ENCODE results near the gene MYH9.
A peak's percentile ranks its signal among the peaks of the same experiment; 100 is the strongest.

MYH9 gene

GRCh38 chr22:36329254-36330078 lies 58.3 kb downstream of the MYH9 start:
- DNase-seq = no peak

- DNase-seq = peak in 1 of 2 donors; percentile 23
Observed at GRCh38 chr22:36328635-36329253, 59.0 kb downstream of the MYH9 start.

DNA sequence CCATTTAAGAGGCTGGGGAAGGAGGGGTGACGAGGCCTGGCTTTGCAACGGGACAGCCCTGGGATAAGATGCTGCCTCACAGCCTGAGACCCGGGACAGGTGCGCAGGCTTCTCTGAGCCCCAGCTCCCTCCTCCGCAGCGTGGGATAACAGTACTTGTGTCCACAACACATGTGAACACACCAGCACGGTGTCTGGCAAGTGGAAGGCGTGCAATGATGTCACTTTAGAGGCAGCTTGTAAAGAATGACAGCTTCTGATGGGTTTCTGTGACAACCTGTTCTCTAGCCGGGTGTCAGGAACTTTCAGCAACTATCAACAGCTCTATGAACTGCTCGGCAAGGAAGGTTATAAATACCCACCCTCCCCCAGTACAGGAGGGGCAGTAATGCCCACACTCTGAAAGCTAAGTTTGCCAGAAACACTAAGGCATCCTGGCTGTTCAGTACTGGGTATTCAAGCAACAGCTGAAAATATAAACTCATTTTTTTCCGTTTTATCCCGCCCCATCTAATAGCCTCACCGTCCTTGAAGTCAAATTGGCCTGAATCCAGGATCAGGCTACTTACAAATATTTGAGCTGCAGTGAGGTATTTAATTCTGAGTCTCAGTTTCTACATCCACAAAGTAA lies 59.7 kb downstream of the MYH9 start:
- DNase-seq = no peak

DNA sequence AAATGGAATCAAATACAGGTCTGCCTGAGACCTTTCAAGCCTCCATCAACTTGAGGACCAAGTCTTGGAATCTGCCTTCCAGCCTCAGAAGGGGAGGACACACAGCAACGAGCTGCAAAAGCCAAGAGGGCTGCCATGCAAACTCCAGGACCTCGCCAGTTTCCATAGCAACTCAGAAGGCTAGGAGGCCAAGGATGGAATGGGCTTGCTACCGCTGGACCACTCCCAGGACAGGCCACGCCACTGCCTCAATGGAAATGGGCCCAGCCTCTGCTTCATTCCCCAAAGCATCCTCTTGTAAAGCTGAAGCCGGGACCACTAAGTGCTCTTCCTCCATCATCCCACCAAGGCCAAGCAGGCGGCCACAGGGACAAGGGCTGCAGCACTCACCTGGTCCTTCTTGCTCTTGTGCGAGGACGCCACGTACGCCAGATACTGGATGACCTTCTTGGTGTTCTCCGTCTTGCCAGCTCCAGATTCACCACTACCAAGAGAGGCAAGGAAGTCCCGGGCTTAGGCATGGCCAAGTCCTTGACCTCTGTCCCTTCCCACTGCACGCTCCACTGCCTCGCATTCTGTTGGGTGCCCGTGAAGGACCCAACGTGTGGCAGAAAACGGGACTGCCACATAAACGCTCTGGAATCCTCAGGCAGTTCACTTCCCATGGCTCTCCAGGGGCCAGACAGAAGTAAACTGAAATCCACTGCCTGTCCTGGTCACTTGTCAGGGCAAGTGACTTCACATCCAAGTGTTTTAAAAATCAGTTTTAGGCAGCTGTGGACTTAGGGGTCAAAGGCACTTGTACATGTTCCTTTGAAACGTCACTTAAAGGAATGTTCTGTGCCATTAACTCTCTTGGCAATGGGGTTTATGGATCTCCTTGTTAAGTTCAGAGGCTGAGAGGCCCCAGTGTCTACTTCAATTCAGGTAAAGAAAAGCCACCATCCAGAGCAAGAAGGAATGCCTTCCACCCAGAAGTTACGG lies 61.3 kb downstream of the MYH9 start:
- no peak for DNase-seq

- no peak for DNase-seq
Observed at GRCh38 chr22:36325154-36326031, 62.4 kb downstream of the MYH9 start.

DNA sequence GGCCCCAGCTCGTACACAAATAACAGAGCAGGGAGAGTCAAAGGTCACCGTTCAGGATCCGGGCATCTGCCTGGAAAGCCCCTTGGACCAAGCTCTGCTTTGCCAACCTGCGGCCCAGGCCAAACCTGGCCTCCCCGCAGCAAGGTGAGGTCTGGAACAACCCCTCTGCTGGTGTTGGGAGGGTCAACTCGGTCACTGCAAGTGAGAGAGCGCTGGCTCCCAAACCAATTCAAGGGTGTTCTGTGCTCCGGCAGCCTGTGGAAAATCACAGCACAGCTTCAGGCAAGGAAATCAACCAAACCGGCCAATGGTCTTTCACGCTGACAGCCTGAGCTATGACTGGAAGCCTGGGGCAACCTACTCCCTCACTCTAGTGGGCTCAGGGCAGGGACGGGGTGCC lies 63.4 kb downstream of the MYH9 start:
- DNase-seq = no peak

DNA sequence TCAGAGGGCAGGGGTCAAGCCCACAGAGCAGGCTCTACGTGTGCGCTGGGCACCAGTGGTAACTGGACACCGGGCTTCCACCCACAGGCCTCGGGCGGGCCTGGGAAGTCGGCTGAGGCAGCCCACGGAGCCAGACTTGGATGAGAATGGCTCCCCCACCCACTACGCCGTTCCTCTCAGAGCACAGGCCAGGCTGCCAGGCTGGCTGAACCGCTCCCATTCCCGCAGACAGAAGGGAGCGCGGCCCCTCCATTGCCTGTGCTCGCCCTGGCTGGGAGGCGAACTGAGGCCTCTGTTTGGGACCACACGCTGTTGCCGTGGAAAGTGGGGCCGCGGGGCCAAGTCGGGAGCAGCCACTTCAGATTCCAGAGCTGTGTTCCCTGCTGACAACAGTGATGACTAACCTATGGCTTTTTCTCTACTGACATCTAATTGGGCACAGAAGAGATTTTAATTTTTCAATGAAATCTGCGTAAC lies 63.9 kb downstream of the MYH9 start:
- DNase-seq = no peak

DNA sequence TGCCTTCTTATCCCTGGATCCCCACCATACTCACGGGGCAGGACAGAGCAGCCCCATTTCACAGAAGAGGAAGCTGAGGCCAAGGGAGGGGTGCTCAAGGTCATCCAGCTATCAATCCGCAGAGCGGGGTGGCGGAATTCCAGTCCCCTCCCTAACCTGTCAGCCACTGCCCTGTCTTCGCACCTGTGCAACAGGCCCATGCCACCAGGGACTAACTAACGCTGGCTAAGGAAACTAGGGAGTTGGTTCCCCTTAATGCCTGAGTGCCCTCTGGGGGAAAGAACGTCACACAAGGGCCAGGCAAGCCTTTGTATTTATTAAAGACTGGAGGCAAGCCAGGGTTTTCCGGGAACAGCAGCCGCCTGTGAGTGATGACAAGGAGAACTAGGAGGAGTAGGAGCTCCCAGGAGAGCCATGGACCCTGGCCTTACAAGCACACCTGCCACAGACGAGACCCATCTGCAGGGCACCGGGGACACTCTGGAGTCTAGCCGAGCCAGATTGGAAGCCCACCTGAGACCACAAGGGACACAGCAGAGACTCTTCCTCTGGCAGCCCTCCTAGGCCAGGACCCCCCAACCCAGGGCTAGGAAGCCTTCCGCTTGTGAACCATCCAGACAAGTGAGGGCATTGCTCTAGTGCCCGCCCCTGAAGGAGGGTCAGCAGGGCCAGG lies 64.4 kb downstream of the MYH9 start:
- no peak for DNase-seq

DNA sequence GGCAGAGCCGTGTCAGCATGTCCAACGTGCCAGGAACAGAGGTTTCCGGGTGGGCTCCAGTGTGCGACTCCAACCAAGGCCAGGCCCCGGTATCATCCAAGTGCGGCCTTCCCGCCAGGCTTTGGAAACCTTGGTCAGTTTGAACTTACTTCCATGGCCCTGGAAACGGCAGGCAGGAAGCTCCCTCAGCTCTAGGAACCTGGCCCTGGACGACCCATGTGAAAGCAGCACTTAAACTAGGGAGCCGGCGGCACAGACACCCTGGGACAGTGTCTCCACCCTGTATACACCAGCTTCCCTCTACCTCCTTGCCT lies 65.2 kb downstream of the MYH9 start:
- no peak for DNase-seq

GRCh38 chr22:36321797-36322601 lies 65.8 kb downstream of the MYH9 start:
- DNase-seq = no peak

- no peak for DNase-seq
Observed at GRCh38 chr22:36320553-36320952, 67.2 kb downstream of the MYH9 start.

GRCh38 chr22:36319595-36320497 lies 67.9 kb downstream of the MYH9 start:
- DNase-seq = no peak

GRCh38 chr22:36318442-36318841 lies 69.3 kb downstream of the MYH9 start:
- DNase-seq = no peak

DNA sequence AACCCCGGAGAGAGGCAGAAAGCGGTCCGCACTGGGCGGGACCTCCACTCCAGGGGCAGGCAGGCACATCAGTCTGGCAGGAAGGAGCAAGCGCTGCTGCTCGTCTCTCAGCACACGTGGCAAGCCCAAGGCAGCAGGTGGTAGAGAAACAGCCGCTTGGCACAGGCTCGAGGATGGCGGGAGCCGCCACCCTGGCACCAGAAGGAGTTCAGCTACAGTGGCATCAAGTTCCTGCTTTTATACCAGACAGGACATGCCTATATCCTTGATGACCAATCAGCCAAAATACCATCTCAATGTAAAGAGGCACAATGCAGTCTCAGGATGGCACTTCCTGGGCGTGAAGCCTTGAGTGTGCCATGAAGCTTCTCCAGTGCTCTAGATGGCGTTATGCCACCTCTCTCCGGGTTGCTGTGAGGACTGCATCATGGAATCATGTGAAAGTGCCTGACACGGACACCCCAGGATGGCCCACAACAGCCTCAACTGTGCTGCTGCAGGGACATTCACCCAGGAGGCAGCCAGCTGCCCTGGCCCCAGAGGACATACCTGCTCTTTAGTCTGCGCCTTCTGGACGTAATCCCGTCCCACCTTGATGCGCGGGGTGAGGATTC lies 70.0 kb downstream of the MYH9 start:
- DNase-seq = no peak

DNA sequence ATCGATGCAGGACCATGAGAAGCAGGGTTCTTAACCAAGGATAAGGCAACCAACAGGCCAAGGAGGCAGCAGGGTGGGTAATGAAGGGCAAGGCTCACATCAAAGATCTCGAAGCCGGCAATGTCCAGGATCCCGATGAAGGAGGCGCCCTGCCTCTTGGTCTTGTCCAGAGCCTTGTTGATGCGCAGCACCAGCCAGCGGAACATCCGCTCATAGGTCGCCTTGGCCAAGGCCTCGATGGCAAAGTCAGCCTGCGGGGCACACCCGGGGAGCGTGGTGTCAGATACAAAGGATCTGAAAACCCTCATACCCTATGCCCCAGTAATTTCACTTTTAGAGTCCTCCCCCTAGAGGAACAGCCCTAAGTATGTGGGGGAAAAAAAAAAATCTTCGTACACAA lies 71.3 kb downstream of the MYH9 start:
- no peak for DNase-seq

GRCh38 chr22:36315325-36315724 lies 72.4 kb downstream of the MYH9 start:
- DNase-seq = no peak

DNA sequence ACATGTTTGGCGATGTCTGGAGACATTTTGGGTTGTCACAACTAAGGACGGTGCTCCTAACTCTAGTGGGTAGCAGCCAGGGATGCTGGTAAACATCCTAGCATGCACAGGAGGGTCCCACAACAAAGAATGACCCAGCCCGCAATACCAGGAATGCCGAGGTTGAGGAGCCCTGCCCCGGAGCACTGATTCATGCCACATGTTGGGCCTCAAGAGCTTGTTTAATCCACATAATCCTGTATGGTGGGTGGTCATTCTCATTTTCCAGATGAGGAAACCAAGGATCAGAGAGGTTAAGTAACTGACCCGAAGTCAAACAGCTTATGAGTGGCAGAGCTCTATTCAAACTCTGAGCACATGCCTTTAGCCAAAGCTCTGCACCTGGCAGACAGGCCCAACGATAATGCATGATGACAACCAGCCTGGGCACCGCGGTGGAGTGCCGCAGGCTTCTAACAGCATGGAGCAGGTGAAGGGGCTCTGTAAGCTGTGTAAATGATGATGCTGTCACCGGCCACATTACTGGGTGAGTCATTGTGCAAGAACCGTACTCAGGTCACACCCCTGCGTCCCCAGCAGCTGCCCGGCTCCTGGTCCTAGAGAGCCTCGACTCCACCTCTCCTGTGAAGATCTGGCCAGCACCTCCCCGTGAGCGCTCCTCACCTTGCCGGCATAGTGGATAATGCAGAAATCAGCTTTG lies 76.2 kb downstream of the MYH9 start:
- no peak for DNase-seq

DNA sequence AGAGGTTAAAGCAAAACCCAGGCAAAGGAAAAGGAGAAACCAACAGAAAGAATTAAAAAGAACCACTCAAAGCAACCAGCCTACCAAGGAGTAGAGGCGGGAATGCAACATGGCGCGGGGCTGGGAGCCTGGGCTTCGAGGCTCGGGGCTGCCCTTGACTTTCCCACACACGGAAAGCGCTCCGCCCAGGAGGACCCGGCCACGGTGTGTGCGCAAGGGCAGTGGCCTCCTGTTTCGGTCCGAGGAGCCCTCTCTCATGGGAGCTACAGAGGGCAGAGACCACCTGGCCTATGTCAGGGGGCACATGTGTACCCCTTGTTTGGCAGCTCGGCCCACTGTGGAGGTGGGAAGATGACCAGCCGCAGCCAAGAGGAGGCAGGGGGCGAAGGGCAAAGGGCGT lies 78.9 kb downstream of the MYH9 start:
- DNase-seq = no peak

Measured in inflammatory macrophage treated with lipopolysaccharide for 1 hour (primary cell).